ENCODE data around the gene NECTIN2.

The NECTIN2 gene

DNA sequence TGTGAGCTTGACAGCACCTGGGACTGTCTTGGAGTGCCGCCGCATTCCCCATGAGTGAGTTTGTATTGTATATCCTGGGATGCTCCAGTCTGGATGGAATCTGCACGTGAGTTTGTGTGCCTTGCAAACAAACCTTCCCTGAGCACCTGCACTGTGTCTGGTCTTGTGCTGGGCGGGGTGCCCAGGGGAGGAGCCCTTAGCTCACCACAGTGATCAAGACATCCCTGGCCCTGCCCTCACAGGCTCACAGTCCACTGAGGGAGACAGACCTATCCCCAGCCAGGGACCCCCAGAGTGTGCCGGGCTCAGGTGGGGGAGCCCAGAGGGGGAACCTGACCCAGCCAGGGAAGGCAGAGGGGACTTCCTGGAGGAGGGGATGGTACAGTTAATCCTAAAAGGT, 38.9 kb upstream of the NECTIN2 start:
- H3K4me3 ChIP-seq (replicated peaks in 1 of 2; ENCODE audit: low read depth in 2 of 2, low read length in 2 of 2), result no peak overlapping the region
- no peak for DNase-seq (ENCODE audit: low read depth in 2 of 2)
- TF ChIP-seq, protein P1, sequence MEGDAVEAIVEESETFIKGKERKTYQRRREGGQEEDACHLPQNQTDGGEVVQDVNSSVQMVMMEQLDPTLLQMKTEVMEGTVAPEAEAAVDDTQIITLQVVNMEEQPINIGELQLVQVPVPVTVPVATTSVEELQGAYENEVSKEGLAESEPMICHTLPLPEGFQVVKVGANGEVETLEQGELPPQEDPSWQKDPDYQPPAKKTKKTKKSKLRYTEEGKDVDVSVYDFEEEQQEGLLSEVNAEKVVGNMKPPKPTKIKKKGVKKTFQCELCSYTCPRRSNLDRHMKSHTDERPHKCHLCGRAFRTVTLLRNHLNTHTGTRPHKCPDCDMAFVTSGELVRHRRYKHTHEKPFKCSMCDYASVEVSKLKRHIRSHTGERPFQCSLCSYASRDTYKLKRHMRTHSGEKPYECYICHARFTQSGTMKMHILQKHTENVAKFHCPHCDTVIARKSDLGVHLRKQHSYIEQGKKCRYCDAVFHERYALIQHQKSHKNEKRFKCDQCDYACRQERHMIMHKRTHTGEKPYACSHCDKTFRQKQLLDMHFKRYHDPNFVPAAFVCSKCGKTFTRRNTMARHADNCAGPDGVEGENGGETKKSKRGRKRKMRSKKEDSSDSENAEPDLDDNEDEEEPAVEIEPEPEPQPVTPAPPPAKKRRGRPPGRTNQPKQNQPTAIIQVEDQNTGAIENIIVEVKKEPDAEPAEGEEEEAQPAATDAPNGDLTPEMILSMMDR (IDR thresholded peaks at IDR 0.05; ENCODE audit: low read depth, low read length), result no peak

GRCh38 chr19:44807652-44808462, 38.2 kb upstream of the NECTIN2 start:
- TF ChIP-seq, protein P1 (IDR thresholded peaks at IDR 0.05; ENCODE audit: low read depth, low read length), result peak; percentile 57
- DNase-seq (ENCODE audit: low read depth in 2 of 2), result peak; percentile 35 to 48
- H3K4me3 ChIP-seq (replicated peaks in 1 of 2; ENCODE audit: low read depth in 2 of 2, low read length in 2 of 2), result no peak overlapping the region

- peak; percentile 33 to 85 for DNase-seq (ENCODE audit: low read depth in 2 of 2)
- peak within 1 kb of the TSS; percentile 56 to 58 for H3K4me3 ChIP-seq (replicated peaks in 1 of 2; ENCODE audit: low read depth in 2 of 2, low read length in 2 of 2)
- TF ChIP-seq, protein P1 (IDR thresholded peaks at IDR 0.05; ENCODE audit: low read depth, low read length), result no peak
Observed at GRCh38 chr19:44808463-44809371, 37.4 kb upstream of the NECTIN2 start, which contains the start of gene BCAM. BCAM (plus strand) TSS chr19:44809103; CDS start chr19:44809125, 22 bp downstream.

GRCh38 chr19:44809577-44810233, 36.4 kb upstream of the NECTIN2 start:
- TF ChIP-seq, protein P1 (IDR thresholded peaks at IDR 0.05; ENCODE audit: low read depth, low read length), result no peak
- no peak for DNase-seq (ENCODE audit: low read depth in 2 of 2)
- peak overlapping the region in 1 of 2 donors; percentile 58 for H3K4me3 ChIP-seq (replicated peaks in 1 of 2; ENCODE audit: low read depth in 2 of 2, low read length in 2 of 2)

- DNase-seq (ENCODE audit: low read depth in 2 of 2), result no peak
- no peak overlapping the region for H3K4me3 ChIP-seq (replicated peaks in 1 of 2; ENCODE audit: low read depth in 2 of 2, low read length in 2 of 2)
- TF ChIP-seq, protein P1 (IDR thresholded peaks at IDR 0.05; ENCODE audit: low read depth, low read length), result no peak
Observed at GRCh38 chr19:44810234-44811121, 35.6 kb upstream of the NECTIN2 start.

- H3K4me3 ChIP-seq (replicated peaks in 1 of 2; ENCODE audit: low read depth in 2 of 2, low read length in 2 of 2), result no peak overlapping the region
- DNase-seq (ENCODE audit: low read depth in 2 of 2), result no peak
- TF ChIP-seq, protein P1 (IDR thresholded peaks at IDR 0.05; ENCODE audit: low read depth, low read length), result no peak
Observed at GRCh38 chr19:44811122-44811419, 35.0 kb upstream of the NECTIN2 start.

Data from cardiac fibroblast (primary cell).